B cell (primary cell): ENCODE measurements around the gene MYCBP2.

ENCODE experiments used
- EZH2 ChIP-seq: IDR thresholded peaks from 2 replicates; pipeline ENCODE4 v1.6.1; 2012; ENCODE audit warnings: borderline replicate concordance, low read depth, mild to moderate bottlenecking, moderate library complexity, low read length; ENCODE audit not compliant: insufficient read depth, poor library complexity, severe bottlenecking
- TF ChIP-seq, protein P1 (sequence below): fragments of 200-600 bp; IDR thresholded peaks from one replicate; pipeline ENCODE4 v1.8.0; 2022; ENCODE audit warnings: antibody characterized with exemption, mild to moderate bottlenecking

- TF ChIP-seq, protein P1, sequence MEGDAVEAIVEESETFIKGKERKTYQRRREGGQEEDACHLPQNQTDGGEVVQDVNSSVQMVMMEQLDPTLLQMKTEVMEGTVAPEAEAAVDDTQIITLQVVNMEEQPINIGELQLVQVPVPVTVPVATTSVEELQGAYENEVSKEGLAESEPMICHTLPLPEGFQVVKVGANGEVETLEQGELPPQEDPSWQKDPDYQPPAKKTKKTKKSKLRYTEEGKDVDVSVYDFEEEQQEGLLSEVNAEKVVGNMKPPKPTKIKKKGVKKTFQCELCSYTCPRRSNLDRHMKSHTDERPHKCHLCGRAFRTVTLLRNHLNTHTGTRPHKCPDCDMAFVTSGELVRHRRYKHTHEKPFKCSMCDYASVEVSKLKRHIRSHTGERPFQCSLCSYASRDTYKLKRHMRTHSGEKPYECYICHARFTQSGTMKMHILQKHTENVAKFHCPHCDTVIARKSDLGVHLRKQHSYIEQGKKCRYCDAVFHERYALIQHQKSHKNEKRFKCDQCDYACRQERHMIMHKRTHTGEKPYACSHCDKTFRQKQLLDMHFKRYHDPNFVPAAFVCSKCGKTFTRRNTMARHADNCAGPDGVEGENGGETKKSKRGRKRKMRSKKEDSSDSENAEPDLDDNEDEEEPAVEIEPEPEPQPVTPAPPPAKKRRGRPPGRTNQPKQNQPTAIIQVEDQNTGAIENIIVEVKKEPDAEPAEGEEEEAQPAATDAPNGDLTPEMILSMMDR: no peak
- no peak for TF ChIP-seq EZH2
Observed at GRCh38 chr13:77031656-77032243, 295.1 kb downstream of the MYCBP2 start.
